Small intestine (tissue), 16 donors: Measurements from ENCODE around the gene KCNE1. TPM values are rescaled to one million over a fixed set of nuclear protein-coding genes. Genes with fewer than 3 reads are reported as not detected.
"Not testable (repeated sequence)": the region's sequence is repeated elsewhere in the genome, so short reads cannot be mapped to it uniquely, and the experiment has no call there.

Source experiments
- DNase-seq, 2 donors: peaks; one replicate each; pipeline versions ENCODE4 v3.0.0 to v3.0.0-alpha.2; 2013
- FAIRE-seq: peaks from 2 replicates; lab custom pipeline; 2012; peaks lifted over from hg19 to GRCh38; lab: Jason Lieb, UNC
- H3K27ac ChIP-seq, 3 donors: one replicate each; pipeline ENCODE4 v1.5.1; 2013; ENCODE audit warnings: low read length in 2 of 3, mild to moderate bottlenecking in 2 of 3, control low read depth in 1 of 3, inconsistent platforms in 1 of 3, low read depth in 1 of 3, moderate library complexity in 1 of 3
- H3K27me3 ChIP-seq, 3 donors: one replicate each; pipeline ENCODE4 v1.6.1; 2013; ENCODE audit warnings: low read length in 3 of 3, inconsistent platforms in 1 of 3; ENCODE audit not compliant: control insufficient read depth in 3 of 3, insufficient read depth in 3 of 3
- H3K36me3 ChIP-seq, 3 donors: one replicate each; pipeline ENCODE4 v1.6.1; 2013; ENCODE audit warnings: low read length in 3 of 3, inconsistent platforms in 1 of 3, low read depth in 1 of 3, mild to moderate bottlenecking in 1 of 3, moderate library complexity in 1 of 3; ENCODE audit not compliant: control insufficient read depth in 3 of 3, insufficient read depth in 2 of 3
- H3K4me1 ChIP-seq, 3 donors: one replicate each; pipeline ENCODE4 v1.6.1; 2013; ENCODE audit warnings: low read length in 2 of 3, inconsistent platforms in 1 of 3, low read depth in 1 of 3, mild to moderate bottlenecking in 1 of 3, moderate library complexity in 1 of 3; ENCODE audit not compliant: control insufficient read depth in 3 of 3, insufficient read depth in 2 of 3
- H3K4me3 ChIP-seq, 3 donors: one replicate each; pipeline ENCODE4 v1.5.1; 2013; ENCODE audit warnings: low read length in 3 of 3, control low read depth in 1 of 3, inconsistent platforms in 1 of 3, low read depth in 1 of 3, mild to moderate bottlenecking in 1 of 3, moderate library complexity in 1 of 3
- H3K9me3 ChIP-seq, 2 donors: one replicate each; pipeline ENCODE4 v1.6.1; 2013; ENCODE audit warnings: low read depth in 1 of 2, low read length in 1 of 2; ENCODE audit not compliant: control insufficient read depth in 2 of 2, insufficient read depth in 1 of 2
- WGBS, 3 donors: extraction: QIAGEN DNeasy Blood & Tissue Kit; methylation state at CpG; one replicate each; pipeline ENCODE4 v1.1.7; 2013; 5-methylcytosine and 5-hydroxymethylcytosine counted together
- long read RNA-seq, 10 donors: transcript quantifications; one replicate each; lab custom pipeline, GENCODE V29; 2026
- polyA plus RNA-seq, 4 donors: library from polyadenylated mRNA; stranded (reverse) in 3 of 4; unstranded in 1 of 4; fragments of 200-250 nt in 3 of 4; fragments of 120-200 nt in 1 of 4; gene quantifications; one replicate each; pipeline versions ENCODE4 v1.2.1 to v1.2.3, GENCODE V29; 2013
- donor health status: healthy with polysubstance abuse.
- donor health status: control.
- donor health status: control.
- donor health status: Bipolar disorder and iron deficiency.
- donor health status: healthy.

KCNE1 gene
- polyA plus RNA-seq = under 1 TPM in 2 of 4 donors, not detected in 2; 0.37 to 0.38 TPM
- long read RNA-seq, donor 1 = 0 reads
- long read RNA-seq, donor 2 = 0 reads
- long read RNA-seq, donor 3 = 0 reads
- long read RNA-seq, donor 4 = 0 reads
- long read RNA-seq, donor 5 = 0 reads
- long read RNA-seq, donor 6 = 0 reads
- long read RNA-seq, donor 7 = 0 reads
- long read RNA-seq, donor 8 = 0 reads
- long read RNA-seq, donor 9 = 0 reads
- long read RNA-seq, donor 10 = 0 reads

- Histone ChIP-seq H3K36me3 (peaks cover 0 to 4% (median 0%) of the 10 kb centered on the region in 3 donors), H3K4me1 (peaks cover 0 to 5% (median 0%) of the 10 kb centered on the region in 3 donors), H3K27me3 (peaks cover 0 to 2% (median 0%) of the 10 kb centered on the region in 3 donors), H3K27ac (peak within 1 kb of the TSS in 1 of 3 donors; percentile 1), H3K4me3 (no peak within 1 kb of the TSS), H3K9me3 (no peaks in the 10 kb centered on the region)
- WGBS, 3 donors = 87 to 91% (median 91%) methylated on average over 14 of the region's 14 CpGs
- FAIRE-seq = no peak
- DNase-seq = no peak
Observed at GRCh38 chr21:34511787-34512455, at the start of gene KCNE1. Gene KCNE1 (minus strand): TSS chr21:34512210. CDS start chr21:34449634, 62,576 bp downstream.

DNA sequence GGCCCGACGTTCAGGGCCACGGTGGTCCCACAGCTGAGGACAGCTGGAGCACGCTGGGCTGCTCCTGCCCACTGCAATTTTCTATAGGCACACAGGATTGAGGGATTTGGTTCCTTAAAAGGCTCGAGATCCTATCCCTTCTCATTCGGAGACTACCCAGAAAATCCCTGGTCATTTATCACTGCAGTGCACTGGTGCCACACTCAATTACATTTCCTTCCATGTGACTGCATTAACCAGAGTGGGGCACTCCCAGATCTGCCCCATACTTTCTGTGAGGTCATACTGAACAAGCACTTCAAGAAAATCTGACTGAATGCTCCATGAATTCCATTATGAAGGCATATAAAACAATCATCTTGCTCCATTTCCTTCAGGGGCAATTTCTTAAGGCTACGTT, 49.8 kb upstream of the KCNE1 start:
- DNase-seq (no peak), FAIRE-seq (no peak)
- no peak overlapping the region for H3K4me3 ChIP-seq
- H3K9me3 ChIP-seq = no peaks in the 10 kb centered on the region
- H3K36me3 ChIP-seq = peaks cover 0 to 8% (median 0%) of the 10 kb centered on the region in 3 donors
- WGBS, 3 donors = 73 to 90% (median 90%) methylated on average over 7 of the region's 7 CpGs
- H3K27ac ChIP-seq = no peak overlapping the region
- no peaks in the 10 kb centered on the region for H3K4me1 ChIP-seq
- no peaks in the 10 kb centered on the region for H3K27me3 ChIP-seq

DNA sequence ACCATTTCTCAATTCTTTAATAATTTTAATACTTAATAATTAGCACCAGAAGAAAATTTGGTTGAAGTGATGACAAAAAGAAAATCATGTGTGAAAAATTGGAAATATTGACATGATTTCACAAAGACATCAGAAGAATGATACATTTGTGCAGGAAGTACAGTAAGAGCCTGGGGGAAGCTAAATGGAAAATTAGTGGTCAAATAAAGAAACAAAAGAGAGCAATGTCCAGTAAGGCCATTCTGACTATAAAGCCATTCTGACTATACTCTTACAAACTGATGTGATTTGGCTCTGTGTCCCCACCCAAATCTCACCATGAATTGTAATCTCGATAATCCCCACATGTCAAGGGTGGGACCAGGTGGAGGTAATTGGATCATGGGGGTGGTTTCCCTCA, 48.6 kb upstream of the KCNE1 start:
- Histone ChIP-seq H3K27ac (no peak overlapping the region), H3K4me1 (no peaks in the 10 kb centered on the region), H3K9me3 (no peaks in the 10 kb centered on the region), H3K36me3 (no peaks in the 10 kb centered on the region), H3K27me3 (no peaks in the 10 kb centered on the region), H3K4me3 (no peak overlapping the region)
- no peak for FAIRE-seq
- WGBS, 3 donors = 0% methylated on average over 1 of the region's 1 CpG
- no peak for DNase-seq

DNA sequence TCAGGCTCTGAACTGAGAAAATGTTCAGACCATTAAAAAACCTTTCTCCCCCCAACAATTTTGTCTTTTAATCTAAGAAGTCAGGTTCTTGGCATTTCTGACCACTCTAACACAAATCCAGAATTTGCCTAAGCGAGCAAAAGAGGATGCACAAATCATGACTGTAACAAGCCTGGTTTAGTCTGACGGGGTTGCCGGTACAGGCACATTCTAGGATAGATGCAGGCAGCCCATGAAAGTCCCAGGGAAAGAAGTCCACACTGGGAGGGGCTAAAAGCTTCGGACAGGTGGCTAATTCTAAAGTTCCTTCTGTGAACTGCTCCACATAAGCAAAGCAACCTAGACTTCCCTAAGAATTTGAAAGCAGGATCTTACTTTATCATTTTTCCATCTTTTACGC, 48.0 kb upstream of the KCNE1 start:
- Histone ChIP-seq H3K4me1 (no peaks in the 10 kb centered on the region), H3K36me3 (no peaks in the 10 kb centered on the region)
- 85 to 95% (median 88%) methylated on average over 5 of the region's 5 CpGs for WGBS, 3 donors

GRCh38 chr21:34559089-34559631, 47.1 kb upstream of the KCNE1 start:
- Histone ChIP-seq H3K36me3 (no peaks in the 10 kb centered on the region), H3K27me3 (no peaks in the 10 kb centered on the region), H3K4me3 (no peak overlapping the region), H3K27ac (no peak overlapping the region), H3K4me1 (no peaks in the 10 kb centered on the region), H3K9me3 (peaks cover 0 to 7% of the 10 kb centered on the region in 2 donors)
- 75 to 91% (median 85%) methylated on average over 6 of the region's 6 CpGs for WGBS, 3 donors
- DNase-seq (no peak), FAIRE-seq (no peak)

More for the DNA sequence above, 48.0 kb upstream of the KCNE1 start:
- Histone ChIP-seq H3K4me3 (no peak overlapping the region), H3K9me3 (peaks cover 0 to under 1% of the 10 kb centered on the region in 2 donors), H3K27me3 (no peaks in the 10 kb centered on the region), H3K27ac (peak overlapping the region in 1 of 3 donors; percentile 62)
- no peak for DNase-seq
- FAIRE-seq = no peak

DNA sequence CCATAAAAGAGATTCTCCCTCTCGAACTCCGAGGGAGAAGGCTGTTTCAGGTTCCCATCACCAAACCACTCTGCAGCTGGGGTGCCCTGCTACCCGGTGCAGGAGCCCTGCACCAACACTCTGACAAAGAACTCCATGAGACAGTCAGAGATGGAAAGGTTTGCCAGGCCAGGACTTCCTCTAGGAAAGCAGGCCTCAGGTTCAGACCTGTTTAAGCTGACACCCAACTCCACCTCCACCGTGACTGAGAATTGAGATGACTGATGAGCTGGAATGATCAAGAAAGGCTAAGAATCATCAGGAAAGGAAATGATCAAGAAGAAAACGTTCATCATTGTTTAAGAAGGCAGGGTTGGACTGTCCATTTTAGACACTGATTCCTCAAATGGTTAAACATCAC, 46.2 kb upstream of the KCNE1 start:
- Histone ChIP-seq H3K27ac (no peak overlapping the region), H3K27me3 (no peaks in the 10 kb centered on the region), H3K4me3 (no peak overlapping the region), H3K36me3 (no peaks in the 10 kb centered on the region), H3K9me3 (peaks cover 0 to 7% of the 10 kb centered on the region in 2 donors), H3K4me1 (peaks cover 0 to 2% (median 0%) of the 10 kb centered on the region in 3 donors)
- WGBS, 3 donors = 83 to 86% (median 85%) methylated on average over 5 of the region's 5 CpGs
- DNase-seq = no peak
- FAIRE-seq = no peak

GRCh38 chr21:34557261-34557660, 45.3 kb upstream of the KCNE1 start:
- Histone ChIP-seq H3K4me3 (no peak overlapping the region), H3K36me3 (no peaks in the 10 kb centered on the region), H3K27ac (no peak overlapping the region), H3K4me1 (peaks cover 0 to 3% (median 2%) of the 10 kb centered on the region in 3 donors), H3K27me3 (no peaks in the 10 kb centered on the region), H3K9me3 (peaks cover 0 to 7% of the 10 kb centered on the region in 2 donors)
- no peak for FAIRE-seq
- no peak for DNase-seq
- 78 to 86% (median 78%) methylated on average over 5 of the region's 5 CpGs for WGBS, 3 donors

GRCh38 chr21:34554670-34555069, 42.7 kb upstream of the KCNE1 start:
- H3K9me3 ChIP-seq = peaks cover 0 to 11% of the 10 kb centered on the region in 2 donors
- DNase-seq, H3K36me3 ChIP-seq, H3K27ac ChIP-seq, H3K27me3 ChIP-seq, H3K4me3 ChIP-seq, H3K4me1 ChIP-seq, FAIRE-seq: not testable (repeated sequence)
- 83 to 88% (median 86%) methylated on average over 2 of the region's 2 CpGs for WGBS, 3 donors
